OCI-LY7 (cell line): ENCODE measurements around the gene GSTA1.

Experiments used
- EZH2phosphoT487 ChIP-seq: fragments of 200-600 bp; sonication (generic); IDR thresholded peaks from 2 replicates; pipeline ENCODE4 v1.6.1; 2018; ENCODE audit warnings: low read depth, borderline replicate concordance, mild to moderate bottlenecking, mixed run types, antibody characterized with exemption, low read length, moderate library complexity, mixed read lengths
- TF ChIP-seq, protein P1 (sequence below): fragments of 200-600 bp; sonication (generic); conservative IDR thresholded peaks from 2 replicates; pipeline ENCODE4 v1.5.1; 2014; ENCODE audit warnings: mild to moderate bottlenecking, antibody characterized with exemption, low read length, moderate library complexity, mixed read lengths

DNA sequence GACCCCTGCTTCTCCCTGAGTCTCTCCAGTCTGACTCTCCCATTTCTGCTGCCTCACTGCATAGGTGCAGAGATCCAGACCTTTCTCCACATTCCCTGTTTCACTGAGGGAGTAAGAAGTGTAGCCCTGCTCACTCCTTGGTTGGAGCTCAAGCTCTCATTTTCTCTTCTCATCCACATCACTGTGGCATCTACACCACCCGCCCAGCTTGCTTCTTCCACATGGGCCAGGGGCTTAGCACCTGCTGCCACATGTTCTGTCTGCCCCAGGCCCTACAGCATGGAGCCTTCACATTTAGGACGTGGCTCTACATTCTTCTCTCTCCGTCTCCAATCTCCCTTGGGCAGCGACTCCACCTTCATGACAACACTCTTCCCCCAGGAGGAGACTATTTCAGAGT lies 45.5 kb upstream of the GSTA1 start:
- TF ChIP-seq, protein P1, sequence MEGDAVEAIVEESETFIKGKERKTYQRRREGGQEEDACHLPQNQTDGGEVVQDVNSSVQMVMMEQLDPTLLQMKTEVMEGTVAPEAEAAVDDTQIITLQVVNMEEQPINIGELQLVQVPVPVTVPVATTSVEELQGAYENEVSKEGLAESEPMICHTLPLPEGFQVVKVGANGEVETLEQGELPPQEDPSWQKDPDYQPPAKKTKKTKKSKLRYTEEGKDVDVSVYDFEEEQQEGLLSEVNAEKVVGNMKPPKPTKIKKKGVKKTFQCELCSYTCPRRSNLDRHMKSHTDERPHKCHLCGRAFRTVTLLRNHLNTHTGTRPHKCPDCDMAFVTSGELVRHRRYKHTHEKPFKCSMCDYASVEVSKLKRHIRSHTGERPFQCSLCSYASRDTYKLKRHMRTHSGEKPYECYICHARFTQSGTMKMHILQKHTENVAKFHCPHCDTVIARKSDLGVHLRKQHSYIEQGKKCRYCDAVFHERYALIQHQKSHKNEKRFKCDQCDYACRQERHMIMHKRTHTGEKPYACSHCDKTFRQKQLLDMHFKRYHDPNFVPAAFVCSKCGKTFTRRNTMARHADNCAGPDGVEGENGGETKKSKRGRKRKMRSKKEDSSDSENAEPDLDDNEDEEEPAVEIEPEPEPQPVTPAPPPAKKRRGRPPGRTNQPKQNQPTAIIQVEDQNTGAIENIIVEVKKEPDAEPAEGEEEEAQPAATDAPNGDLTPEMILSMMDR, result no peak
- TF ChIP-seq EZH2phosphoT487, result no peak
